Vagina (tissue), 2 donors: ENCODE data around the gene USE1. TPM values are rescaled to one million over a fixed set of nuclear protein-coding genes. Genes with fewer than 3 reads are reported as not detected.

Experiments
- DNase-seq, 2 donors: peaks; one replicate each; pipeline ENCODE4 v3.0.0-alpha.2; 2017; ENCODE audit errors: extremely low spot score in 2 of 2
- H3K27ac ChIP-seq: fragments of 200-600 bp; sonication (generic); one replicate; pipeline ENCODE4 v1.5.1; 2019
- H3K27me3 ChIP-seq: fragments of 200-600 bp; sonication (generic); one replicate; pipeline ENCODE4 v1.5.1; 2019
- H3K36me3 ChIP-seq, 2 donors: fragments of 200-600 bp; sonication (generic); one replicate each; pipeline ENCODE4 v1.5.1; 2017 to 2019
- H3K4me1 ChIP-seq: fragments of 200-600 bp; sonication (generic); one replicate; pipeline ENCODE4 v1.5.1; 2019
- H3K4me3 ChIP-seq, 2 donors: fragments of 200-600 bp; sonication (generic); 1 replicate in 1 of 2; 2 replicates in 1 of 2; pipeline ENCODE4 v1.5.1; 2016 to 2019
- H3K9me3 ChIP-seq: fragments of 200-600 bp; sonication (generic); one replicate; pipeline ENCODE4 v1.5.1; 2019
- CTCF ChIP-seq, 3 experiments: fragments of 450-650 bp in 2 of 3; fragments of 200-600 bp in 1 of 3; sonication (generic) in 1 of 3; IDR thresholded peaks; one replicate each; pipeline ENCODE4 v1.5.1; 2017 to 2019; ENCODE audit warnings: antibody characterized with exemption in 3 of 3, mild to moderate bottlenecking in 2 of 3, moderate library complexity in 2 of 3
- POLR2A ChIP-seq, 2 donors: fragments of 450-650 bp; IDR thresholded peaks; one replicate each; pipeline ENCODE4 v1.6.1; 2017; ENCODE audit warnings: antibody characterized with exemption in 2 of 2, mild to moderate bottlenecking in 2 of 2, moderate library complexity in 2 of 2
- POLR2AphosphoS5 ChIP-seq, 2 donors: sonication (generic); formaldehyde crosslinking; IDR thresholded peaks; one replicate each; pipeline ENCODE4 v1.9.0; 2017; ENCODE audit warnings: antibody characterized with exemption in 2 of 2, mild to moderate bottlenecking in 2 of 2, low read depth in 1 of 2; ENCODE audit not compliant: insufficient read depth in 1 of 2
- intact Hi-C: fragments of 100-400 bp; cut with DNase I; formaldehyde crosslinking; loops from one replicate; pipeline ENCODE4 v1.15.1; 2023
- total RNA-seq: library from RNA; depleted of rRNA; stranded (reverse); fragments of >200 nt; gene quantifications from one replicate; pipeline ENCODE4 v1.2.3, GENCODE V29; 2016

Gene USE1
- total RNA-seq, 1 donor from 2014 or later: 30.9 TPM

GRCh38 chr19:17178291-17178690, 36.9 kb upstream of the USE1 start:
- no peak overlapping the region for H3K27ac ChIP-seq
- DNase-seq: no peak
- H3K9me3 ChIP-seq: no peaks in the 10 kb centered on the region
- peaks cover 0 to 58% of the 10 kb centered on the region in 2 donors for H3K36me3 ChIP-seq
- no peaks in the 10 kb centered on the region for H3K27me3 ChIP-seq
- H3K4me3 ChIP-seq: no peak overlapping the region
- TF ChIP-seq POLR2A (IDR thresholded peaks at IDR 0.05): no peak
- TF ChIP-seq POLR2AphosphoS5 (IDR thresholded peaks at IDR 0.05; ENCODE audit: insufficient read depth in 1 of 2, low read depth in 1 of 2): no peak
- TF ChIP-seq CTCF (IDR thresholded peaks at IDR 0.05): no peak
- H3K4me1 ChIP-seq: no peaks in the 10 kb centered on the region
- intact Hi-C loops: no loop called here

DNA sequence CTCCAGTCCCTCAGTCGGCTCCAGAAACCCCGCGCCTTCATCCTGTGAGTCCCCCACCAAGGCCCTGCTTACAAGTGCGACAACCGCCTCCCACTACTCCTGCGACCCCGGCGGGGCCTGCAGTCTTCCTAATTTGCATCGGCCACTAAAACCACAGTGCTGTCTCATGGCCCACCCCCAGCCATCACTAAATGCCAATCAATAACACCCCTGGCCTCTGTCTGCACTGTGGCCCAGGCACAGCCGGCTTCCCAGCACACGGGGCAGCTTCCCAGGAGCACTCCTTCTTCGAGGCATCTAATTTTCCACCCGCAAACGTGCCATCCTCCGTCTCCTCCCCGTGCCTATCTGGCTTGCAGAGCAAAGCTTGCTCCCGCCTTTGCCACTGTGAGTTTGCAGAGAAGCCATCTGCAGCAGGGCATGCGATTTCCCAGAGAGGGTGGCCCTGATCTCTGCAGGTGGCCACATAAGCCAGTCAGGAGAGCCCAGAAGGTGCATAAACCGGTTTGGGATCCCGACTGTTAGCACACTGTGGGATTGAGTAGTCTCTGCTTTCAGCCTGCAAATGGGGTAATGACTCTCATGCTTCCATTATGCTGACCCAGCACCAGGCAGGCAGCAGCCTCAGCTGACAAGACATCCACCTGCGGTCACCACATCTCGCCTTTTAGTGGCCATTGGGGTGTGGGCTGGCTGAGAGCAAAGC, 34.0 kb upstream of the USE1 start:
- DNase-seq: no peak
- intact Hi-C loops: no loop called here
- TF ChIP-seq POLR2AphosphoS5 (IDR thresholded peaks at IDR 0.05; ENCODE audit: insufficient read depth in 1 of 2, low read depth in 1 of 2): no peak
- no peak for TF ChIP-seq CTCF (IDR thresholded peaks at IDR 0.05)
- no peak for TF ChIP-seq POLR2A (IDR thresholded peaks at IDR 0.05)
- no peak overlapping the region for H3K27ac ChIP-seq
- peaks cover 0 to 60% of the 10 kb centered on the region in 2 donors for H3K36me3 ChIP-seq
- no peaks in the 10 kb centered on the region for H3K9me3 ChIP-seq
- H3K27me3 ChIP-seq: no peaks in the 10 kb centered on the region
- H3K4me3 ChIP-seq: no peak overlapping the region
- no peaks in the 10 kb centered on the region for H3K4me1 ChIP-seq

GRCh38 chr19:17183271-17183761, 31.8 kb upstream of the USE1 start:
- H3K36me3 ChIP-seq: peaks cover 0 to 65% of the 10 kb centered on the region in 2 donors
- no peaks in the 10 kb centered on the region for H3K4me1 ChIP-seq
- no peak overlapping the region for H3K4me3 ChIP-seq
- no peak for TF ChIP-seq POLR2A (IDR thresholded peaks at IDR 0.05)
- no peak for TF ChIP-seq POLR2AphosphoS5 (IDR thresholded peaks at IDR 0.05; ENCODE audit: insufficient read depth in 1 of 2, low read depth in 1 of 2)
- no peak for TF ChIP-seq CTCF (IDR thresholded peaks at IDR 0.05)
- intact Hi-C loops: no loop called here
- H3K9me3 ChIP-seq: no peaks in the 10 kb centered on the region
- no peak for DNase-seq
- no peaks in the 10 kb centered on the region for H3K27me3 ChIP-seq
- H3K27ac ChIP-seq: no peak overlapping the region

GRCh38 chr19:17183858-17184321, 31.3 kb upstream of the USE1 start:
- H3K4me3 ChIP-seq: no peak overlapping the region
- no peak for TF ChIP-seq POLR2A (IDR thresholded peaks at IDR 0.05)
- no peak for TF ChIP-seq POLR2AphosphoS5 (IDR thresholded peaks at IDR 0.05; ENCODE audit: insufficient read depth in 1 of 2, low read depth in 1 of 2)
- no peak for TF ChIP-seq CTCF (IDR thresholded peaks at IDR 0.05)
- intact Hi-C loops: no loop called here
- no peaks in the 10 kb centered on the region for H3K27me3 ChIP-seq
- no peak overlapping the region for H3K27ac ChIP-seq
- H3K9me3 ChIP-seq: no peaks in the 10 kb centered on the region
- H3K36me3 ChIP-seq: peaks cover 0 to 71% of the 10 kb centered on the region in 2 donors
- H3K4me1 ChIP-seq: no peaks in the 10 kb centered on the region
- DNase-seq: no peak

DNA sequence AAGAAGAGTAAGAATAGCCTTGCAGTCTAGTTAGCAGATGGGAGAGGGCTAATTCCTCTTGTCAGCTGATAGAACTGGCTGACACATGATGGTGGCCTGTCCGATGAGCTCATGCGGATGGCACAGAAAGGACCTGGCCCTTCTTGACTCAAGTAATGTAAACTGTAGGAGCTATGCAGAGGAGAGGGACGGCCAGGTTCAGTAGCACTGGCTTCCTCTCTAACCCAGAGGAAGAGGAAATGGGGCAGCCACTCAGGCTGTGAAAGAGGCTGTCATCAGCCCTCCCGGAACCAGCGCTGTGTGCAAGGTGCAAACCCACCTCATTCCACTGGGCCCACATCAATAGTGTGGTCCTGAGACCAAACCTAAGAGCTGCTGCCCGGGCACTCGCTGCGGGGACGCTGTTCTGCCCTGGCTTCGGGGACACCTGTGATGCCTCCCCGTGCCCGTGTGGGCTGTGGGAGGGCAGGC, 30.8 kb upstream of the USE1 start:
- Histone ChIP-seq H3K36me3 (peaks cover 0 to 76% of the 10 kb centered on the region in 2 donors), H3K27me3 (no peaks in the 10 kb centered on the region), H3K9me3 (no peaks in the 10 kb centered on the region), H3K27ac (no peak overlapping the region), H3K4me3 (no peak overlapping the region), H3K4me1 (no peaks in the 10 kb centered on the region)
- intact Hi-C loops: no loop called here
- TF ChIP-seq CTCF (IDR thresholded peaks at IDR 0.05) (no peak), POLR2A (IDR thresholded peaks at IDR 0.05) (no peak), POLR2AphosphoS5 (IDR thresholded peaks at IDR 0.05; ENCODE audit: insufficient read depth in 1 of 2, low read depth in 1 of 2) (no peak)
- DNase-seq: no peak
